Fibroblast of gingiva (primary cell): ENCODE data around the gene CLEC2D.
A peak's percentile ranks its signal among the peaks of the same experiment; 100 is the strongest.
"Not testable (repeated sequence)": the region's sequence is repeated elsewhere in the genome, so short reads cannot be mapped to it uniquely, and the experiment has no call there.

Source experiments
- DNase-seq: peaks from one replicate; pipeline ENCODE4 v3.0.0-alpha.2; 2011; ENCODE audit warnings: low read depth

The CLEC2D gene

GRCh38 chr12:9669534-9669933, at the start of gene CLEC2D:
Gene CLEC2D, plus strand, starts transcription at chr12:9669713. Its CDS starts 22 bp downstream, at chr12:9669735.
- DNase-seq: no peak

- DNase-seq: no peak
These were observed 44.5 kb upstream of the CLEC2D start for GRCh38 chr12:9625019-9625418.

- DNase-seq: no peak
These were observed 43.2 kb upstream of the CLEC2D start for GRCh38 chr12:9626291-9626690.

- DNase-seq: no peak
These were observed 42.7 kb upstream of the CLEC2D start for GRCh38 chr12:9626821-9627220.

- DNase-seq: no peak
These were observed 36.7 kb upstream of the CLEC2D start for GRCh38 chr12:9632766-9633165.

- peak; percentile 29 for DNase-seq
These were observed 35.2 kb upstream of the CLEC2D start for GRCh38 chr12:9634177-9634803.

GRCh38 chr12:9634969-9635754, 34.4 kb upstream of the CLEC2D start:
- no peak for DNase-seq

- no peak for DNase-seq
These were observed 33.2 kb upstream of the CLEC2D start for GRCh38 chr12:9636150-9636850.

GRCh38 chr12:9636851-9637206, 32.7 kb upstream of the CLEC2D start:
- DNase-seq: no peak

GRCh38 chr12:9640024-9640423, 29.5 kb upstream of the CLEC2D start:
- DNase-seq: no peak

GRCh38 chr12:9642606-9643265, 26.8 kb upstream of the CLEC2D start:
- no peak for DNase-seq

GRCh38 chr12:9643266-9643660, 26.2 kb upstream of the CLEC2D start:
- no peak for DNase-seq

- not testable (repeated sequence) for DNase-seq
These were observed 24.4 kb upstream of the CLEC2D start for GRCh38 chr12:9644985-9645551.

GRCh38 chr12:9646794-9647781, 22.4 kb upstream of the CLEC2D start:
- DNase-seq: no peak

GRCh38 chr12:9647825-9648700, 21.4 kb upstream of the CLEC2D start:
- DNase-seq: peak; percentile 72

- no peak for DNase-seq
These were observed 20.6 kb upstream of the CLEC2D start for GRCh38 chr12:9648701-9649531.

GRCh38 chr12:9649532-9649940, 20.0 kb upstream of the CLEC2D start:
- no peak for DNase-seq

GRCh38 chr12:9650151-9650576, 19.3 kb upstream of the CLEC2D start:
- DNase-seq: no peak

- no peak for DNase-seq
These were observed 18.2 kb upstream of the CLEC2D start for GRCh38 chr12:9651265-9651729.
